Fibroblast of skin of left biceps (primary cell): ENCODE results near the gene TTC28.

ENCODE experiments used
- DNase-seq, 2 experiments: peaks; one replicate each; pipeline ENCODE4 v3.0.0-alpha.2; 2013; ENCODE audit warnings: low read depth in 2 of 2

Gene TTC28

DNA sequence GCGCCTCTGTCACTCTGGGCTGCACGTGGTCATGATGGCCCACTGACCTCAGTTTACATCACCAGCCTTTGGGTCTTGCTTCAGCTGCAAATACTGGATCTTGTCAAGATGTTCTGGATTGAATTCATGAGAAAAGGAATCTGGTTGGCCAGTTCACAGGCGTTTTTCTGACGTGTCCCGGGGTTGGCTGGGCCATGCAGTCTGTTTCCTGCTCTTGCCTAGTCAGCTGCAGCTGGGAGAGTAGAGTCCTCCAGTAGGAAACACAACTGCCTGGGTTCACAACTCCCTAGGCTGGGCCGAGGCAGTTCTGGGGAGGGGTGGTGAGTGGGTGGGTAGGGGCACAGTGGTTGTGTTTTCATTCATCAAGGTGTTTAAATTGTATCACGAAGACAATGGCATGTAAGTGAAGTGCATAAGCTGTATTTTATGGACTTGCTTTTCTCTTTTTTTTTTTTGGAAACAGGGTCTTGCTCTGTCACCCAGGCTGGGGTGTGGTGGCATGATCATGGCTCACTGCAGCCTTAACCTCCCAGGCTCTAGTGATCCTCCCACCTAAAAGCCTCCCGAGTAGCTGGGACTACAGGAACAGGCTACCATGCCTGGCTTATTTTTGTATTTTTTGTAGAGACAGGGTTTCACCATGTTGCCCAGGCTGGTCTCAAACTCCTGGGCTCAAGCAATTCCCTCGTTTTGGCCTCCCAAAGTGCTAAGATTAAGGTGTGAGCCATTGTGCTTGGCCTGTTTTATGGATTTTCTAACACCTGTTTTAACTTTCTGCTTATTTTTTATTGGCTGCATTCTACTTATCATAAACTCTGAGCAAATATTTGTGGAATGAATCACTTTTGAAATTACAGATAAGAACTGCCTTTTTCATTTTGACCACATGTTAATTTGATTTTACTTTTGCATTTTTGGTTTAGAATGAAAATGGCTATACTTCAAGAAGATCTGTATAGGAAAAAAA, 706.6 kb downstream of the TTC28 start:
- no peak for DNase-seq

DNA sequence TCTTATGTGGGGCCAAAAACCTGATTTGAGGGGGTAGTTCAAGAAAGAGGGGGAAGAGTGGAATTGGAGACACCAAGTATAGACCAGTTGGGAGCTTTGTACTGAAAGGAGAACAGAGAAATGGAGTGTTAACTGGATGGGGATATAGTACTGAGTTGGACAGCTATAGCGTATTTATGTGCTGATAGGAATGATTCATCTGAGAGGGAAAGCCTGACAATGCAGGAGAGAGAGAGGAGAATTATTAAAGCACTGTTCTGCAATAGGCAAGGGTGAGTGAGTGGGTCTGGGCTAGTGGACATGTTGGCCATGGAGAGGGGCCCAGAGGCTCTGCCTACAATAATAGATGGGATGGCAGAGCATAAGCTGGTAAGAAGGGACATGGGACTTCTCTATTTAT, 707.7 kb downstream of the TTC28 start:
- DNase-seq, result no peak

DNA sequence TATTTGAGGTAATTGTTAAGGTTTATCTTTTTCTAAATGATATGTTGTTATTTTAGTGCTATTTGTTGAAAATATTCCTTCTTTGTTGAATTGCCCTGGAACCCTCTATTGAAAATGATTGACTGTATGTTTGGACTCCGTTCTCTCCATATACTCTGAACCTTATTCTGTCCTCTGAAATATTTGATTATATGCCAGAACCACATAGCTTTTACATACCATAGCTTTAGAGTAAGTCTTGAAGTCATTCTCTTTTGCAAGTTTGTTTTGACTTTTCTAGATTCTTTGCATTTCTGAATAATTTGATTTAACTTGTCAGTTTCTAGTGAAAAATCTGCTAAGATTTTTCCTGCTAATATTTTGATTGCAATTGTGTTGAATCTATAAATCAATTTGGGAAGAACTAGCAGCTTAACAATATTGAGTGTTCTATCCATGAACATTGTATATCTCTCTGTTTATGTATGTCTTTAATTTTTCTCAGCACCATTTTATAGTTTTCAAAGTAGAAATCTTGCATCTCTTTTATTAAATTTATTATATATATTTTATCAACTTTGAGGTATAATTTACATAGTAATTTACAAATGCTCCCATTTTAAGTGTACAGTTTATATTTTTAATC, 708.9 kb downstream of the TTC28 start:
- peak; percentile 17 to 23 for DNase-seq

DNA sequence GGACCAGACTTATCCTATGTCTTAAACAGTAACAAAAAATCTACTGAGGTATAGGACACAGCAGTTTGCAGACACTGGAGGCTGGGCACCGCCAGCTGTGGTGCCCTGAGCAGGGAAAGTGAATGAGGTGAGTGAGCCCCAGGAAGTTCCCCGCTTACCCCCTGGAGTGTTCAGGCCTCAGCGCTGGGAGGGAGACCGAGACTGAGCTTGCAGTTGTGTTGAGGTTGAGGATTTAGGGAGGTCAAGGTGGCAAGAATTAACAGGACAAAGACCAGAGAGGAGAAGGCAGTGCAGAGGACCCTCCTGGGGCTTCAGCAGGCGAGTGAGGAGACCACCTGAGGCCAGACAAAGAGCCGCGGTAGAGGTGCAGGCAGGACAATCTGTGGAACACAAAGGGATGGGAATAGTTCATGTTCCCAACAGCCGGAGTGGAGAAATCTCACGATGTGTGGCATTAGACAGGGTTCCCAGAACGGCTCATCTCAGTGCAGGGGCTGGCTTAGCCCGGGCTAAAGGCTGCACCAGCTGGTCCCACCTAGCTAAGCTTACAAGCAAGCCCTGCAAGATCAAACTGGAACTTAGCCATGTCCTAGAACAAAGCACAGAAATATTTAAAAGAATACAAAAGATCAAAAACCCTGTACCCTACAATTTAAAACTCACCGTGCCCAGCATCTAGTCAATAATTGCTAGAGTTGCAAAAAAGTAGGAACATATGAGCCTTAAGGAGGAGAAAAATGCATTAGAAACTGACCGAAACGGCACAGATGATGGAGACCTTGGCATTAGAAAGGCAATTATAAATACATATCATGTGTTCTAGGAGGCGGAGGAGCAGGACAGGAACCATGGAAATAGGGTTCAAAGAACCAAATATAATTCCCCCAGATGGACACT, 713.2 kb downstream of the TTC28 start:
- DNase-seq, result no peak

DNA sequence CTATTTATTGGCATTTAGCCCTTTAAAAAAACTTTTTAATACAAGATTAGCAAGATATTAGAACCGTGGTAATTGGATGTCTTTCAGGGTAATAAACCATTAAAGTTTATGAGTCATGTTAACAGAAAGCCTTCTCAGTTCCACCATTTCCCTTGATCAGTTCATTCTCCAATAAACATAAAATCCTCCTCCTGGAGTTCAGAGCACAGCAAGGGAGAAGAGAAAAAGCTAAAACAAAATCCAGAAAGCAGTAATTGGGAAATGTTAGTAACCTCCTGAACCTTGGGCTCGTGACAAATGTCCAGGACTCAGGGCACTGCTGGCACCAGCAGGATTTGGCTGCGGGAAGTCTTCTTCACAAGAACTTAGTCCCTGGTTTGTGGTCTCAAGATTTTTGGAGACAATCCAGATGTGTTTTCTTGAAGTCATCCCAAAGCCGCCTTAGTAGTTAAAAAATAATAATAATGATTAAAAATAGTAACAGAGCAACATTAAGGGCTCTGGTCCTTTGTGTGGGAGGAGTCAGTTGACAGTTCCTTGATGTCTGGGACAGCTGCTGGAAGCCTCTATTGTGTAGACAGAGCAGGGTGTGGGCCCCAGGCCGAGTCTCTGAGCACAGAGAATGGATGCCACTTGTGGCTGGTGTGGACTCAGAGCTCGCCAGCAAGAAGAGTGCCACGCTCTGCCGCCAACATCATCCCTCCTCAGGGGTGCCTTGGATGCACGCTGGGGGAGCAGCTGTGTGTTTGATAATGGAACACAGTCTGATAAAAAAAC, 717.2 kb downstream of the TTC28 start:
- DNase-seq, result no peak

DNA sequence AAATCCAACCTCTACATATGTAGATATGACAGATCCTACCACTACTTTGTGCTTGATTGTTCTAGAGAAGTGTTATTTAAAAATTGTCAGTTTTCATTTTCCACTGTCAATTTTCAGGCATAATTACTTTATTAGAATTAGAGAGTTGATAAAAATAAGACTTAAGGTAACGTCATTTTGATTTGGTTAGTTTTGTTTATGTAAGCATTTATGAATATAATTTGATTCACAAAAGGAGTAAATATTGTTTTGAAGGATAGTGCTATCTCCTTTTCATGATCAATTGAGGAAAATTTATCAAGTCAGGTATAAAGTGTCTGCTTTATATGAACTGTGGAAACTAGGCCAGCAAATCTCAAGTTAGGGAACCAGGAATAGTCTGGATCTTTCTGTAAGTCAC, 718.0 kb downstream of the TTC28 start:
- no peak for DNase-seq

DNA sequence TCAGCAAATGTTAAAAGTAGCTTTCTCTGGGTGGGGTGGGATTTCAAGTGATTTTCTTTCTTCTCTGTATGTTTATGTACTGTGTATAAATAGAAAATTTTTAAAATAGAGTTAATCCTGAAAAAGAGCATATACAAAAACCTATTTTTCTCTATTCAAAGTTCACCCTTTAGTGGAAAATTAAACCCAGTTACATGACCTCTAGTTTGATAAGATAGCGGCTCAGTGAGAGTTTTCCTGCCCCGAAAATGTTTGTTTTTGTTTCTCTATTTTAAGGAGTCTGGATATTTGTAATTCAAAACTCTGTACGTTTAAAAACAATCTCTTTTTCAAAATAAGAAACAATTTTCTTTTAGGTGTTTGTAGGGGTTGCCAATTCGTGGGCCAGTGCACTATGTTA, 718.5 kb downstream of the TTC28 start:
- no peak for DNase-seq

DNA sequence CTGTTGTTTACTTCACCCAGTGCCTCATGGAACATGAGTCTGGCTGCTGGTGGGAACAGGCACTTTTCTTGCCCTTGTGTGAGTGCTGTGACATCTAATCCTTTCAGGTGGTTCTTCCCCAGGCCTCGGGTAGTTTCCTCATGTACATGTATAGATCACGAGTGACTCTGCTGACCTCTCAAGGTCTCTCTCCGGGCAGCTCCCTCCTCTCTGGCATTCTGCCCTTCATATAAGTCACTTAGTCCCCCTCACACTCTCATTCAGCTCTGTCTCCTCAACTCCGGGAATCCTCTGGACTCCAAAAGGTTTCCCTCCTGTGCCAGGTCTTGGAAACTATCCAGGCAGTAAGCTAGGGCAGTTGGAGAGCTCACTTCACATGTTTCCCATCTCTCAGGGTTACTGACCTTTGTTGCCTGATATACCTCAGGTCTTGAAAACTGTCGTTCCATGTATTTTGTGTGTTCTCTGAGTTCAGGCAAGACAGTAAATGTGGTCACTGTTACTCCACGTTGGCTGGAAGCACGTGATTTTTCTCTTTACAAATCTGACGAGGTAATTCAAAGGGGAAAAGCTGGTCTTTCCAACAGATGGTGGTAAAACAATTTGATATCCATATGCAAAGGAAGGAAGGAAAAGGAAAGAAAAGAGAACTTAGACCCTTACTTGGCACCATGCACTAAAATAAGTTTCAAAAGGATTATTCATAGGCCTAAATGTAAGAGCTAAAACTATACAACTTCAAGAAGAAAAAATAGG, 720.1 kb downstream of the TTC28 start:
- no peak for DNase-seq

DNA sequence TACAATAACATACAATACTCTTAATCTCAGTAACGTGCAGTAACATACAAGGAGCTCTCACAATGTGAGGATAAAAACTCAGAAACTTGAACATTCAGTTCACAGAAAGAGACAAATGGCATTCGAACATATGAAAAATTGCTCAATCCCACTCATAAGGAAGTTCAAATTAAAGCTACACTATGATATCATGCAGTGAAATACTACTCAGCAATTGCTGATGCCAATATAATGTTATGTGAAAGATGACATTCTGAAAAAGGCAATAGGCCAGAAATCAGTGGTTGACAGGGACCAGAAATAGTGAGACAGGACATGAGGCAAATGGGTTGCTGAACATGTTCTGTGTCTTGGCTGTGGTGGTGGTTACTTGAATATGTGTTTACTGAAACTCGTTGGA, 726.9 kb downstream of the TTC28 start:
- DNase-seq, result no peak

DNA sequence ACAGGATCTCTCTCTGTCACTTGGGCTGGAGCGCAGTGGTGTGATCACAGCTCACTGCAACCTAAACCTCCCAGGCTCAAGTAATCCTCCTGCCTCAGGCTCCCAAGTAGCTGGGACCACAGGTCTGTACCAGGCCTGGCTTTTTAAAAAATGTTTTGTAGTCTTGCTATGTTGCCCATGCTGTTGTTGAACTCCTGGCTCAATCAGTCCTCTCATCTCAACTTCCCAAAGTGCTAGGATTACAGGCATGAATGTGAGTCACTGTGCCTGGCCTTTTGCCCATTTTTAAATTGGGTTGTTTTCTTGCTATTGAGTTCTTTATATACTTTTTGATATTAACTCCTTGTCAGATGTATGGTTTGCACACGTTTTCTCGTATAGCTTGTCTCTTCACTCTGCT, 727.5 kb downstream of the TTC28 start:
- DNase-seq, result peak; percentile 29 to 30

DNA sequence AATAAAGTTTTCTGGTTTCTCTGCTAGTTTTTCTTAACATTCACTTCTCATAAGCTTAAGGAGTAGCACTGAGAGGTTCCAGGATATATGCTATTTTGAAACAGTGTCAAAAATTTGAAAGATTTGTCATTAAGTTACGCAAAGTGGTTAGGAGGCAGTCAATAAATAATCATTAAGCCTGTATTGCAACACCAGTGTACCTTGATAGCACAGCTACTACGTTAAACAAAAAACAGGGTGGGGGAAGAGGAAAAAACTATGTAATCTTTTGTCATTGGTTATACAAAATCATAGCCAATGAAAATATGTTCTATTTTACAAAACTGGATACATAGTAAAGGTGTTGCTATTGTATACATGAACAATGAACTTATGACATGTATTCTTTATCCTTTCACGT, 730.2 kb downstream of the TTC28 start:
- DNase-seq, result no peak

DNA sequence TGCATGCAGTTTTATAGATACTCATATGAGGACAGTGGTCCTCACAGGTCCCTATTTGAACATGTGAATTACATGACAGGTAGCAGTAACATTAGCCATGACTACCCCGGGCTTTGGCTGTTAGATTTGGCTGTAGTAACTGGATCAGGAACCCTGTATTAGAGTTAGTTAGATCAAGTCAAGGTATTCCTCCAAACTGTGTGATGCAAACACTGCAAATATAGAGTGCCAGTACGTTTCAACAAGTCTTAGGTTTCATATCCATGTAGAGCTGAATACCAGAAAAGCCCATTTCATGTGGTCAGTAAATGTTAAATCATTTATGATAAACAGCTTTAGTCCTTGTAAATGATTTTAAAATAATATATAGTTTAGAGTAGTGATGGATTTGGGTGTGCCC, 731.1 kb downstream of the TTC28 start:
- DNase-seq, result no peak

DNA sequence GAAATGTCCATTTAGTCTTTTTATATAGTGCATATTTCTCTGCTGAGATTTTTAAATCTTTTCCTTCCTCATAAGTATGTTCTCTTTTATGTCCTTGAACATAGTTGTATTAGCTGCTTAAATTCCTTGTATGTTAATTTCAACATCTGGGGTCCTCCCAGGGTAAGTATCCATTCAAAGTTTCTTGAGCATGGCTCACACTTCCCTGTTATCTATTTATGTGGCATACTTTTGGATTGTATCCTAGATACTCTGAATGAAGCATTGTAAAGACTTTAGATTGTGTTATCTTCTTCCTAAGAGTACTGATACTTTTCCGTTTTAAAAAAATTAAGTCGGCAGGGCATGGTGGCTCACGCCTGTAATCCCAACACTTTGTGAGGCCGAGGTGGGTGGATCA, 732.2 kb downstream of the TTC28 start:
- DNase-seq, result no peak

DNA sequence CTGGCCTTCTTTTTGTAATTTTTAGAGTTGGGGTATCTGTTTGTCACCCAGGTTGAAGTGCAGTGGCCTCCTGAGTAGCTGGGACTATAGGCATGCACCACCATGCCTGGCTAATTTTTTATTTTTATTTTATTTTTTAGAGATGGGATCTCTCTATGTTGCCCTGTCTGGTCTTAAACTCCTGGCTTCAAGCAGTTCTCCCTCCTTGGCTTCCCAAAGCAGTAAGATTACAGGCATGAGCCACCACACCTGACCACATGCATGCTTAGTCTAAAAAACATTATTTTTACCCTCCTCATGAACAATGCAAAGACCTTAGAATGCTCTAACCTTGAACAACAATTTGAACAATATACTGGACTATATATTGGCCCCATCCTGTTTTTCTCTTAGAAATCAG, 738.5 kb downstream of the TTC28 start:
- no peak for DNase-seq

DNA sequence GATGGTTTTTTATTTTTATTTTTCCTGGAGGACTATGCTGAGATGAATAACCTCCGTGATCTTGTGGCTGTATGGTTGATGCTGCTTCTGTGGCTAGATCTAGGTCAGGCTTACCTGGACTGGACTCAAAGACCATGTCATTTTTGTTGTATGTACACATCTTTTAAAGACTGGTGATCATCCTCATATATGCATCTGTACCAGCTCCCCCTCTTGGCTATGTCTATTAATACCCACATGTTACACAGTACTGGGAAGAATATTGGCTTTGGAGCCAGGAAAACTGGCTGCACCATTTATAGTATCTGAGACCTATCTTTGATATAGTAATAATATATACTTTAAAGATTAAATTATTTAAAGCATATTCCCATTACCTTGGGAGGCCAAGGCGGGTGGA, 742.2 kb downstream of the TTC28 start:
- DNase-seq, result no peak

DNA sequence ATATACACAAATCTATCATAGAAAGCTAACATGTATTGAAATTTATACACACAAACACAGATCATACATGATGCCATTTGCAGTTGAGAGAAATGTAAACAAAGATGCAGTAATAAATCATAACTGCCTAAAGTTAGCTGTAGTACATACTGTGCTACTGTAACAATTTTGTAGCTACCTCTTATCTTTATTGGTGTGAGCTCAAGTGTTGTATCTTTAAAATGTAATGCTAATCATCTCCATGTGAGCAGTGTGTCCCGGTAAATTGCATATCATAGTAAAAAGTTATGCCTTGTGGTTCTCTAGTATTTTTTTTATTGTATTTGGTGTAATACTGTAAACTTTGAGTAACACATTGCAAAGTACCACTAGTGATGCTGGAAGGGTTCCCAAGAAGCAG, 743.7 kb downstream of the TTC28 start:
- no peak for DNase-seq

DNA sequence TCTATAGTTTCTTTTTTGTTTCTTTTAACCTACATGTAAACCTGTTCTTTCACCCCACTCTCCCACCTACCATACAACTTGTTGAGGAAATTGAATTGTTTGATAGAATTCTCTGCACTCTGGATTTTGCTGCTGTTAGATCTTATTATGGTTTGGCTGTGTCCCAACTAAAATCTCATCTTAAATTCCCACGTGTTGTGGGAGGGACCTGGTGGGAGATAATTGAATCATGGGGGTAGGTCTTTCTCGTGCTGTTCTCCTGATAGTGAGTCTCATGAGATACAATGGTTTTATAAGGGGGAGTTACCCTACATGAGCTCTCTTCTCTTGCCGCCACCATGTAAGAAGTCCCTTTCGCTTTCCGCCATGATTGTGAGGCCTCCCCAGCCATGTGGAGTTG, 745.6 kb downstream of the TTC28 start:
- no peak for DNase-seq

DNA sequence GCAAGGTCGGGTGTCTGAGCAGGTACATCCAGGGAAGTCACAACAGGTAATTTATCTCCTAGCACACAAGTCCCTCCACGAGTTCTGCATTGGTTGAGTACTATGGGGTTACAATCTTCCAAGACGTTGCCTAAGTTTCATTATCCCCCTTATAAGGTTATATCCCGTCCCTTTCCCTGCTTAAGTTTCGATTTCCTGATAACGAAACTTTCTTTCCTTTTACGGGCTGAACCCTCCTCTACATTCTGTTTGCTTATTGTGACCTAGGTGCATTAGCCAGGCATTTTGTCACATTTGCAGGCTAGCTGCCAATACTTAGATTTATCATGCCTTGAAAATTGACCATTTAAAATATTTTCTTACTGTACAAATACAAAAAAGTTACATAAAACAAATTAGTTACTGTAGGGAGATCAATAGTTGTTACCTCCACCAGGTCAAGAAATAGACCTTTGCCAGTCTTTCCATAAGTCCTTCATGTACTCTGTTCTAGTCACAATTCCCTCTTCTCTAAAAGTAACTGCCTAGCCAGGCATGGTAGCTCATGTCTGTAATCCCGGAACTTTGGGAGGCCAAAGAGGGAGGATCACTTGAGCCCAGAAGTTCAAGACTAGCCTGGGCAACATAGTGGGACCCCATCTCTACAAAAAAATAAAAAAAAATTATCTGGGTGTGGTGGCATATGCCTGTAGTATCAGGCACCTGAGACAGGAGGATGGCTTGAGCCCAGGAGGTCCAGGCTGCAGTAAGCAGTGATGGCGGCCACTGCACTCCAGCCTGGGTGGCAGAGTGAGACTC, 746.3 kb downstream of the TTC28 start:
- DNase-seq, result no peak

DNA sequence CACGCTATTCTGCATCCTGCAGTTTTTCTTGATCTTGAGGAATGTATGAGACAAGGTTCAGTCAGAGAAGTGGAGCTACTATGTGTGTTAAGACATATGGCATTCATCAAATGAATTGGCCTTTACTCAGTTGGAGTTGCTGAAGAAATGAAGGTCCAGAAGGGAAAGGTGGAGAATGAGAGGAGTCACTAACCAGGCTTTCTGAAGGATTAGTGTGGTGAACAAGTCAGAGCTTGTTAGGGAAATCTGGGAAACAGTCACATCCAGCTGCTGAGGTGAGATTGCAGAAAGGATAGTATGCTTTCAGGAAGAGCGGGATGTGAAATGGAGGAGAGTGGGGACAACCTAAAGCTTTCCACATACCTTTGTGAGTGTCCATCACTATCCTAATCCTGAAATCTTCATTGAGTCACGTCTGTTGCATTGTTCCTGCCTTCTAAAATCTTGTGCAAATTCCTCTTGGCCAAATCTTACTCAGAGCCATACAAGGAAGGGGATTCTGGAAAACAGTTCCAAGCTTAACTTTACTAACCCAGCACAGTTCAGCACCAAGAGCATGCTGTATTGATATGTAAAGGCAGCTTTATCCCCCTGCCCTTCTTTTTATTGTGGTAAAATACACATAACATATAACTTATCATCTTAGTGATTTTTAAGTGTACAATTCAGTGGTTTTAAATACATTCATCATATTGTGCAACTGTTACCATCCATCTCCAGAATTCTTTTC, 749.1 kb downstream of the TTC28 start:
- no peak for DNase-seq
